Ishikawa (cell line): ENCODE results near the gene SLC12A6.

Source experiments
- CREB1 ChIP-seq: IDR thresholded peaks from 2 replicates; pipeline ENCODE4 v1.6.1; 2012; ENCODE audit warnings: low read depth
- REST ChIP-seq: IDR thresholded peaks from 2 replicates; pipeline ENCODE4 v1.6.1; 2012; ENCODE audit warnings: low read depth, mild to moderate bottlenecking
- TAF1 ChIP-seq: IDR thresholded peaks from 2 replicates; pipeline ENCODE4 v1.6.1; 2012; ENCODE audit warnings: low read depth, mild to moderate bottlenecking
- ZBTB7A ChIP-seq: IDR thresholded peaks from 2 replicates; pipeline ENCODE4 v1.6.1; 2012; ENCODE audit warnings: low read depth

GRCh38 chr15:34349769-34350168 lies 12.2 kb upstream of the SLC12A6 start:
- TF ChIP-seq REST (no peak), CREB1 (no peak), ZBTB7A (no peak), TAF1 (no peak)
